Suprapubic skin (tissue), 3 donors: ENCODE data around the gene CNIH3.

Source experiments
- CTCF ChIP-seq, 2 donors: fragments of 200-600 bp in 1 of 2; fragments of 450-650 bp in 1 of 2; sonication (generic) in 1 of 2; IDR thresholded peaks; one replicate each; pipeline ENCODE4 v1.5.1; 2016 to 2019; ENCODE audit warnings: antibody characterized with exemption in 2 of 2, mild to moderate bottlenecking in 1 of 2, moderate library complexity in 1 of 2
- POLR2A ChIP-seq, 2 donors: fragments of 450-650 bp; IDR thresholded peaks; one replicate each; pipeline ENCODE4 v1.6.1; 2017; ENCODE audit warnings: antibody characterized with exemption in 2 of 2, mild to moderate bottlenecking in 2 of 2, moderate library complexity in 2 of 2

- no peak for TF ChIP-seq POLR2A (IDR thresholded peaks at IDR 0.05)
- no peak for TF ChIP-seq CTCF (IDR thresholded peaks at IDR 0.05)
Measured at GRCh38 chr1:224733027-224733911, 117.2 kb downstream of the CNIH3 start.
